HG03432 (cell line): ENCODE results near the gene EYS.

Source experiments
- ATAC-seq: cut with Tn5 transposase; IDR thresholded peaks from one replicate; pipeline ENCODE4 v1.9.1; 2021; ENCODE audit warnings: mild to moderate bottlenecking, moderate library complexity; ENCODE audit not compliant: unreplicated experiment

Gene EYS

DNA sequence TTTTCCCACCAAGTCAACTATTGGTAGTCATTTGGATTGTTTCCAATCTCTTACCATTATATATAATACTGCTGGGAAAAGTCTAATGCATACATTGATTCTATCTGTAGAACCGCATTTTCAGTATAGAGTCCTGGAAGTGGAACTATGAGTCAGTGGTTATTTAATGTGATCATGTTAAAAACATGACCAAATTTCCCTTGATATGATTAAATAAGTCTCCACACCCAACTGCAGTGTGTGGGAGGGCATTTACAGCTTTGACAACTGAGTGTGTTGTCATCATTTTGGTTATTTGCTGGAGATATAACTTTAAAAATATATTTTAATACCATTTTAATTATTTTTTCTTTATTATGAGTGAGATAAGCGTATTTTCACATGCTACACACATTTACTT is 1027.6 kb downstream of the EYS start:
- no peak for ATAC-seq

DNA sequence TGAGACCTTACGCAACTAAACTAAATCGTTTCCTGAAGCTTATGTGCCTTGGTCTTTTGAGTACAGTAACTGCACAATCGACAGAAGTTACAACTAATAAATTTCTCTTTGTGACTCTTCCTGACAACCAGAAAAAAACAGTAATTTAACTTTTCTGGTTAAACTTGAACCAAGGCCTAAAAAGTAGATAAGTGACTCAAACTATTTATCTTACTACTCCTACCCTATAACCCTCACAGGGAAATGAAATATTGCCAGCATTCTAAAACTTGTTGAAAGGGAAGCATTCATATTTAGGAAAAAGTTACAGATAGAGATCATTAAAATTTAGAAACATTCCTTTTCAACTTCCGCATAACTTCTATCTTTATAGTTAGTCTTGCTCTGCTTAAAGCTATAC is 1034.4 kb downstream of the EYS start:
- ATAC-seq = no peak

DNA sequence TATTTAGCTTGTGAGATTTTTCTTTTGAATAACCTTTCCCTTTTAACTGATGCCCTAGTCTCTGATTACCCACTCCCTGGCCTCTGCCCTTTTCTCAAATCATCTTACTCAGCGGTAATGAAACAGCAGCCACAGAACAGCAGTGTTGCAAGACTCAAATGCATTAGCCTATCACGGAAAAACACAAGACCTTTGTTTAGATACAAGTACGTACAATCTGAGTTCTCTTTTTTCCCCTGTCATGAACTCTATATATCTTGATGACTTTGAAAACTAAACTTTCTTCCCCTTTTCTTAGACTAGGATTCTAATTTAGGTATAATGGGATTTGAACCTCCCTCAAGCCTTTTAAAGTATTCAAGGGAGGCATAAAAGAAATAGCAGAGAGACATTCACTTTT is 1034.9 kb downstream of the EYS start:
- ATAC-seq = no peak

DNA sequence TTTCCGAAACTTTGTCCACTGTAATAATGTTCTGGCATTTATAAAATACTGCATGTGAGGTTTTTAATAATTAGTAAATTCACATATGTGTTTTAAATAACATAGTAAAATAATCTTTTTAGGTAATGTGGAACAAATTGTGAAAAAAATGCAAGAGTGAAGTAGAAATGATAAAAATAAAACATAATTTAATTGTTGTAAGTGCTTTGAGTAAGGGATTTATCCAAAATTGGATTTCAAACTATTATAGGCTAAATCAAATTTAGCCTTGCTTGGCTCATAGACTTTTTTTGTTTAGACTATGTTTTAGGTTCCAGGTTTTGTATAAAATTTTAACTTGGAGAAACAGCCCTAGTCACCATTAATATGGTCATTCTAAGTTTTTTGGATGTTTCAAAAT is 1041.9 kb downstream of the EYS start:
- no peak for ATAC-seq

DNA sequence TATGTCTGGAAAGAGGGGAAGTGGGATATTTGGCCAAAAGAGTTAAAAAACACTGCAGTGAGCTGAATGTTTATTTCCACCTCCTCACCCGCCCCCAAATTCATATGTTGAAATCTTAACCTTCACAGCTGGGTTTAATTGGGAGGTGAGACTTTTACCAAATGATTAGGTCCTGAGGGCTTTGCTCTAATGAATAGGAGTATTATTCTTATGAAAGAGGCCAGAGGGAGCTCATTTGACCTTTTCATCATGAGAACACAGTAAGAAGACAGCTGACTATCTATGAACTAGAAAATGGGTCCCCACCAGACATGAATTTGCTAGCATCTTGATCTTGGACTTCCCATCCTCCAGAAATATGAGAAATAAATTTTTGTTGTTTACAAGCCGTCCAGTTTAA is 1042.5 kb downstream of the EYS start:
- ATAC-seq = no peak

DNA sequence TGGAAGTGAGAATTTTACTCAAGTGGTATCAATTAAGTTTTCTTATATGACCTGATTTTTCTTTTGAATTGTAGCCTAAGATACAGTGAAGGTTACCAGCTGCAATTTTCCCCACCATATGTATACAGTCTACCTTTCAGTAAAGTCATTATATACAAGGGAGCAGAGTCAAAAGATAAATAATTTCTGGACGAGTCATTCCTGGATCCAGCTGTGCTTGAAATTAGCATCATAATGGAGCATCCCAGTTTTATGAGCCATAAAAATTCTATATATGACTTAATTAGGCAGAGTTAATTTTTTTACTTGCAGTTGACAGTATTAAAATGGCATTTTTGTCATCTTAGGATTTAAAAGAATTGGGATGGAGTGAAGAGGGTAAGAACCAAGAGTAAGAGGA is 1063.0 kb downstream of the EYS start:
- no peak for ATAC-seq

DNA sequence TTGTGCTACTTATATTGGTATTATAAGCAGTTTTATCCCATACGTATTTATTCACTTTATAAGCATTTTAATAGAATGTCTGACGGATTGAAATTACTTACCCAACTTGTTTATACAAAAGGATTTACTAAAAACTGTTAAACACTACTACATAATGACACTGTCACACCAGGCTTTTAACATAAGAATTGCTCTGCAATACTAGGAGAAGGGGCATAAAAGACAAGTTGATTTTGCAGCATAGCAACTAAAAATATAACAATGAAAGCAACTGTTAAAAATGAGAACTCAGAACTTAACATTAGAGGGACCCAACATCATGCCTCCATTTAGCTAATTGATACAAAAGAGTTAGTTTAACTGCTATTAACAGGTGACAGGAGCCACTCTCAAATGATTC is 1076.1 kb downstream of the EYS start:
- ATAC-seq = no peak

DNA sequence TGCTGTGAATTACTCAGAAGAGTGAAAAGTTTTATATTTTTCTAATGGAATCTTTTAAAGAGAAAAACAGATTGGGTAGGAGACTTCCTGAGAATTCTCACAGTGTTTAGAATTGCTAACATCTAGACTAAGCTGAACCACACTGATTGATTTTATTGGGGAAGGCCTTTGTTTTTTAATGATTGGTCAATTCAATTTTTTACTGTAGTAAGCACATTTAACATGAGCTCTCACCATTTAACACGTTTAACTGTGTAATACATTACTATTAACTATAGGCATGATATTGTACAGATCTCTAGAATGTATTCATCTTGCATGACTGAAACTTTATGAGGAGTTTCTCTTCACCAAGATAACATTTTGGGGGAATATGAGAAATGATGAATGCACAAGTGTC is 1084.1 kb downstream of the EYS start:
- ATAC-seq = no peak

DNA sequence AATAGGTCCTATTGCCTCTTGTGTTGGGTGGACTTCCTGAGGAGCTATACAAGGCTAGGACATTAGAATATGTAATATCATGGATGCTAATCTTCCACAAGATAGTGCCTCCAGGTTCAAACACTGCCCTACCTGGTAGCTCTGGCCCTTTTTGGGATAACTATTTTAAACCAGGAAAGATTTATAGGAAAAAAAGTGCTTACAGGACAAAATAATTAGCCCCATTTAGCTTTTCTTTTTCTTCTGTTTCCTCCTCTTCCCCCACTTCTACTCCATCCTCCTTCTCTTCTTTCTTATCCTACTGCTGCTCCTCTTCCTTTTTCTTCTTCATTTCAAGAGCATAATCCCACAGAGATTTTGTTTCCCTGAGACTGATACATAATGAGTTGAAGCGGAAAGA is 1104.0 kb downstream of the EYS start:
- ATAC-seq = no peak

DNA sequence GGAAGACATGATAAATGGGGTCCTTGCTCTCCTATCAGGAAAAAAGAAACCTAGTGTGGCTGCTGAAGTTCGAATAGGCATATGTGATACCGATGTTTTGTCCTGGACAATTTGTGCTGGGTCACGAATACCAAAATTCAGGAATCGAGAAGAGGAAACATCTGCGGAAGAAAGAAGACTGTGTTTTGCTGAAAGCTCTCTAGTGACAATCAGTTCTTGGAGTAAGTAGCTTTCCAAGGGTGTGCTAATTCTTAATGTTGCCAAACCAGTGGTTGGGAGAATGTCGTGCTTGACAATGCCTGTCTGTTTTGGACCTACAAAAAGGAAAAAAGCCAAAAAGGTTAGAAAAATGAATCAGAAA is 1115.4 kb downstream of the EYS start:
- no peak for ATAC-seq

DNA sequence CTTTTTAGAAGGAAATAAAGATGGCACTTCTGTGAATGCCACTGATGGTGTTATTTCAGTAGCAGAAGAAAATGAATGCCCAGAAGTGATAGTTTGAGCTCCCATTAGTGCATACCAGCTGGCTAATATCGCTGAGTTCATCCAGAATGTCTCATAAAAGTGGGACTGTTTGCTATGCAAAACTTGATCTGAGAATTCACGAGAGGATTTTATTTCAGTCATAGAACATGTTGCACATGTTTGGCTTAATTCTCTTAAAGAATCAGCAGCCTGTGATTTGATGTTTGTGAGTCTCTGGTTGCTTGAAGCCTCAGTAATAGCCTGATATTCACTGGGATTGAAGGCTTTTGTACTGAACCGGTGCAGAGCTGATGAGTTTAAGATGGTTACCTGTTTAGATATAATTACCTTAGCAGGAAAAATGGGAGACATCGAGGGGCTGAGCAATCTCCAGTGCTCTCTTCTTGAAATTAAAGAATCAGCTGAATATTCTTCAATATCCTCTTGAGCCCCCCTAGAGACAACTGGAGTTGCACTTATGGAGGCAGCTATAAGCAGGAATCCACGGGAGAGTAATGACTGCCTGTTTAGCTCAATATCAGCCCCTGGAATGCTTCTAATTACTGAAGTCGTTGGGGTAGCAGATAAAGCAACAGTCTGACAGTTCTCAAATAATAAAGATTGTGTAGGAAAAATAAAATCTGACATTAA is 1115.9 kb downstream of the EYS start:
- no peak for ATAC-seq

DNA sequence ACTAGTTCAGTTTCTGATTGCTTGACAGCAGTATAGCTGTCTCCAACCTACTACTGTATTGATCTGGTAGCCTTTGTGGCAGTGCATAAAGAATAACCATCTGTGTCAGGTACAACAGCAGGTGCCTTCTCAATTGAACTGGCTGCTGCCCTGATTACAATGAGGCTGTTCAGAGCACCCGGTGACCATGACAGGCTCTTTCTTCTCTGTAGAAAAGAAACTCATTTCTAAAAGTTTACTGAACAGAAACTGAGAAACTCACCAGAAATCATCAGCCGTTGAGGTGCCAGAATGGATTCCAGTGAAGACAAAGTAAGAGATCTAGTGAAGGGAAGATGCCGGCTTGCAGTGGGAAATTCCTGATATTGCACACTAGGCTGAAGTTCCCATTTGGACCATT is 1117.1 kb downstream of the EYS start:
- no peak for ATAC-seq

DNA sequence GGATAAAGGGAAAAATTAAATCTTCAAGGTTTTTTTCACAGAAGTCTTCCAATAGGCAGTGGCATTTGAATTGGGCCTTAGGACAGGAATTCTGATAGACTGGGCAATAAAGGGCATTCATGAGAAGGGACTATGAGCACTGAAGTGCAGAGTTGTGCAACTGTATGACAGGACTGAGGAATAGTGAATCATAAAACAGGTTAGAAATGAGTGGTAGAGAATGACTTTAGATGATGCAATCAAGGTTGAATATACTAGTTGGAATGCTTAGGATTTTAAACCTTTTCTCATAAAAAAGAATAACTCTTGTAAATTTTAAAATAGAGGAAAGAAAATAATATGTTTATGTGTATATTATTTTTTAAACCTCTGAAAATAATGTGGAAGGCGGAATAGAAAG is 1126.7 kb downstream of the EYS start:
- ATAC-seq = no peak

DNA sequence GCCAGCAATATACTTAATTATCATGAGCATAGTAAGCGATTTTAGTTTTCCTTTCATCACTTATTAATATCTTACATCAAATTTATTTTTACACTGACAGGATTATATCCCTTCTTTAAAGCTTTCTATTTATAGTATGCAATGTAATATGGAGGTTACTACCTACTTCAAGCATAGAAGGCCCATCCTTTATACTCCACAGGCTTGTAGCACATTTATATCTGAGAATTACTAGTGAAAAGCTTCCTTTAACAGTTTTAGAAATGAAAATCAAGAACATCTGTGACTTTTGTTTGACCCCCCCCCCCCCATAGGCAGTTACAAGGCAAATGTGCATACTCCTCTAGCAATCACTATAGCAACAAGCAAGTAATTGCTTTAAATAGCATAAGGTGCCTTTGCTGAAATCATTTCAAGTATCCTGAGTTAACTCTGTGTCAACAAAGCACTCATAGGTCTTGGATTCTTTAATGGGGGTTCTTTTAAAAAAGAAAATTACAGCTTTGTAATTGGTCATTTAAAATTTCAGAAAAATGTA is 1153.7 kb downstream of the EYS start:
- ATAC-seq = no peak

DNA sequence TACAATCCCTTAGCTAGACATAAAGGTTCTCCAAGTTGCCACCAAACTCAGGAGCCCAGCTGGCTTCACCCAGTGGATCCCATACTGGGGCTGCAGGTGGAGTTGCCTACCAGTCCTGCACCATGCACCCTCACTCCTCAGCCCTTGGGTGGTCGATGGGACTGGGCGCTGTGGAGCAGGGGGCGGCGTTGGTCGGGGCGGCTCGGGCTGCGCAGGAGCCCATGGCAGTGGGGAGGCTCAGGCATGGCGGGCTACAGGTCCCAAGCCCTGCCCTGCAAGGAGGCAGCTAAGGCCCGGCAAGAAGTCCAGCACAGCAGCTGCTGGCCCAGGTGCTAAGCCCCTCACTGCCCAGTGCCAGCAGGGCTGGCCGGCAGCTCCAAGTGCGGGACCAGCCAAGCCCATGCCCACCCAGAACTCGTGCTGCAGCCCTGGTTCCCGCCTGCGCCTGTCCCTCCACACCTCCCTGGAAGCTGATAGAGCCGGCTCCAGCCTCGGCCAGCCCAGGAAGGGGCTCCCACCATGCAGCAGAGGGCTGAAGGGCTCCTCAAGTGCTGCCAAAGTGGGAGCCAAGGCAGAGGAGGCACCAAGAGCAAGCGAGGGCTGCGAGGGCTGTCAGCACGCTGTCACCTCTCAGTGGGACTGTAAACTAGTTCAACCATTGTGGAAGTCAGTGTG is 1159.3 kb downstream of the EYS start:
- ATAC-seq = no peak

DNA sequence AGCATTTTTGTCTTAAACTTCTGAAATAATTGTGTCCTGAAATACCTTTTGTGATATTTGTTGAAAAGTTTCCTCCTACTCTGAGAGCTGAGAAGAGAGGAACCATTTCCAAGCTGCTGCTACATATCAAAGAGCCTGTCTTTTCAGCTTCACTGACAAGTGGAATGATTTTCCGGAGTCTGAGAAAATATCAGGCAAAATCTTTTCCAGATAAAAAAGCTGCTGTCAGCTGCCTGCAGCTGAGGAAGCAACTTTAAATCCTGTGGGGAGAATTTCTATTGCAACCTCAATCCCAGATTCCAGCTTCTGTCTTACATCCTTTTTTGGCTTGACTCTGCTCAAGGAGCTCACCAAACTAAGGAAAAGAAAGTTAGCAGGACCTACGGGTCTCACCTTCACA is 1167.1 kb downstream of the EYS start:
- no peak for ATAC-seq

DNA sequence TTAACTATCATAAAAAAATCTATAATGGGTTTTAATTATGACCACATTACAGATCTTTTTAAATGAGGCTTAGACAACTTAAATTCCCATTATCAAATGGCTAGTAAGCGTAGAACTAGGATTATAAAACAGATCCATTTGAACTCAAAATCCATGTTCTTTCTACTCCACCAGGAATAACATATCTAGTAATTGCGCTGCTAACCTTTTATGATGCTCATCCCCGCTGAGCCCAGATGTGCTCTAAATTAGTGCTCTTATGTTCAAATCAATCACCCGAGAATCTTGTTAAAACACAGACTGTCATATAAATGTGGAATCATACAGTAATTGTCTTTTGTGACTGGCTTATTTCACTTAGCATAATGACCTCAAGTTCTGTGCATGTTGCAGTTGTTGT is 1168.3 kb downstream of the EYS start:
- ATAC-seq = no peak

DNA sequence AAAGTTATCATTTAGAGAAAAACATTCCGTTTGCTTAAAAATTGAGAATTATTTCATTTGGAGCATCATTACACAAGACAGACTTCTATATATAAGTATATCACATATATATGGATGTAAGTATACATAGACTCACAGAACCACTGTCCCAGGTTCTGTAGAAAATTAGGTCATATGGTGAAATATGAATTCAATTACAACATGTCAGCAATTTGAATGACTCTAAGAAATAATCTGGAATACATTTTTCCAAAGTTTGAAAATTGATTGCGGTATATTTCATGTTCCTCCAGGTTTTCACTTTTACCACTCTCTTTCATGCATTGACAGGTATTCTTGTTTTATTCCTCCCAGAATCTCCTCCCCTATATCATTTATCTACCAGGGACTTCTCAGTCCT is 1179.1 kb downstream of the EYS start:
- ATAC-seq = no peak

DNA sequence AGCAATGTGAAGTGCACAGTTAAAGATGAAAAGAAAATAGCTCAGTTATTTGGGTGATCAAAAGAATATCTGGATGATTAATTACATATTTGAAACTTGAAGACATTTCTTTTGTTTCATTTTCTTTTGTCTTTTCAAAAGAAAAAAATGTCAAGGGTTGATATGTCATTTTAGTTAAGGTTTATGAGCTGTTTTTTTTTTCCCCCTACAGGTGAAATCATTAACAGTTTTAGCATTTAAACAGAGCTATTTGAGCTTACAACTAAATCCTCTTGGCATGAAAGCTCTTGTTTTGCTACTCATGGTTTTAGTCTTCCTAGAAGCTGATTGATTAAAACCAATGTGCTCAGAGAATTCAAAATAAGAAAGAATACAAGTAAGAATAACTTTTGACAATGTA is 1184.2 kb downstream of the EYS start:
- no peak for ATAC-seq

DNA sequence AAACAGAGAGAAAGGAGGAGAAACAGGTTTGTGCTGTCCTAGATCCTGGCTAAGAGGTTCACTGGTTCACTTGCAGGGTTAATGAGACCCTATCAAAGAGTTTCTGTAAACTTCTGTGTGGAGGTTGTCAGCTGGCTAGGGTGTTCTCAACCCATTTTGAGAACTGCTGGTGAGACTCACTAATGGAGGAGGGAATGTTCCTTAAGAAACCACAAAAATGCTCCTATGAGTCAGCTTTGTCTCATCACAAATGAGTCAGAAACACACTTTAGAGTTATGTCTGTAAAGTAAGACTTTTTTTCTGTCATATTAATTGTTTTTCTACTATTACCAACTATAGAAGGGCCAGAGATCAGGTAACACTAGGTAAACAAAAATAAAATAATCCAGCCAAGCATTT is 1187.0 kb downstream of the EYS start:
- ATAC-seq = peak; percentile 95

DNA sequence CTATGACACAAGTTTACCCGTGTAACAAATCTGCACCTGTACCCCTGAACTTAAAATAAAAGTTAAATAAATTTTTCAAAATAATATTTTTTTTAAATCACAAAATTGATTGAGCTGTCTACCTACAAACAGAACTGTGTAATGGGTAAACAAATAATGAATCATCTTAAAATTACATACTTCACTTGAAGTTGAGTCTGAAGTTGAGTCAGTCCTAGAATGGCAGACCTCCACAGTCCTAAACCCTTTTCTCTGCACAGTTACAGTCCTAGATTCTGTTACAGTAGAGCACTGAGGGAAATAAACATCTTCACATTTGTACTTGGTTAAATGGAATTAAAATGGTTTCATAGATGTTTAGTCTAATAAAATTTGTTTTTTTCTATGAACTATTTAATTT is 1190.6 kb downstream of the EYS start:
- ATAC-seq = no peak

DNA sequence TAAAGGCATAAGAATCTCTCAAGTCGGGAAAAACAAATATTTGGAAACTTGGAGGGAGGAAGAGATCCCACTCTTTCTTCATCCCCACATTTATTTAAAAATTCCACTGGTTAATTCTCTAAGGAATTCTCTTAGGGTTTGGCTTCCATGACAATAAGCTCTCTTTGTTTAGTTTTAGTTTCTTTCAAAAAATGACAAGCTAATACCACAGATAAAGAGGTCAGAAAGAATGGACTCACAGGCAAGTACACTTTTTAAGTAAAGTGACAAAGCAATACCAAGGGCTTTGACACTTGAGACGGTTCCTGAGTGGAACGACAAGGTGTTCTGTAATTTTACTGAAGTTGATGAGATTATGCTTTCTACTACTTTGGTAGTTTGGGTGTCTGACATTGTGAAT is 1199.4 kb downstream of the EYS start:
- no peak for ATAC-seq

DNA sequence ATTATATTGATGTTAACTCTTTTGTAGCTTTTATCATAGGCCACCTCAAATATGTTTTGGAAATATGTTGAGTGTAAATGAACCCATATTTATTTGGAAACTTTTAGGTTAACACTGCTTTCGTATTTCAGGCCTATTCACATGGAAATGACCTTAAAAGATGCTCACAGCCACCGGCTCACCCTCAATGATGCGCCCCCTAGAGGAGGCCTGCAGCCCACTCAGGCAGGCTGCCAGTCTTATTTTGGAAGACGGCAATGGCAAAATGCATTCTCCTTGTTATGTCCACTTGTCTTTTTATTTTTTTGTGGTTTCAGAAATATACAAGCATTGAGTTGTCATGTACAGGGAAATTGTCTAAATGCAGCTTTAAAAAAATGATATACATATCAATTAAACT is 1201.7 kb downstream of the EYS start:
- peak; percentile 74 for ATAC-seq
